SH-SY5Y (cell line): ENCODE data around the gene RANBP17.

ENCODE experiments used
- GATA2 ChIP-seq: IDR thresholded peaks from 2 replicates; pipeline ENCODE4 v1.6.1; 2011; ENCODE audit warnings: mild to moderate bottlenecking, low read depth, low read length
- GATA3 ChIP-seq: IDR thresholded peaks from 2 replicates; pipeline ENCODE4 v1.6.1; 2011; ENCODE audit warnings: low read depth, mild to moderate bottlenecking, low read length, moderate library complexity

GRCh38 chr5:171024084-171024483 is 162.3 kb downstream of the RANBP17 start:
- TF ChIP-seq GATA2 (no peak), GATA3 (no peak)
